SHP77 treated with DMSO at 0.1 percent for 48 hours (cell line): ENCODE data around the gene PDE4D.

Experiments used
- DNase-seq: peaks from one replicate; lab custom pipeline; 2025; lab: John Stamatoyannopoulos, UW

PDE4D gene

GRCh38 chr5:59517926-59518585 lies 375.5 kb downstream of the PDE4D start:
- DNase-seq: no peak

GRCh38 chr5:59516161-59516560 lies 377.4 kb downstream of the PDE4D start:
- no peak for DNase-seq

- no peak for DNase-seq
These were observed 387.1 kb downstream of the PDE4D start for GRCh38 chr5:59506285-59506877.

GRCh38 chr5:59504043-59504442 lies 389.5 kb downstream of the PDE4D start:
- DNase-seq: no peak

GRCh38 chr5:59503220-59503619 lies 390.3 kb downstream of the PDE4D start:
- DNase-seq: no peak

- no peak for DNase-seq
These were observed 392.2 kb downstream of the PDE4D start for GRCh38 chr5:59501316-59501715.

- no peak for DNase-seq
These were observed 393.5 kb downstream of the PDE4D start for GRCh38 chr5:59500014-59500413.

GRCh38 chr5:59497207-59497606 lies 396.3 kb downstream of the PDE4D start:
- no peak for DNase-seq

GRCh38 chr5:59496524-59497134 lies 396.9 kb downstream of the PDE4D start:
- no peak for DNase-seq

- DNase-seq: no peak
These were observed 401.6 kb downstream of the PDE4D start for GRCh38 chr5:59491945-59492344.

- DNase-seq: no peak
These were observed 404.0 kb downstream of the PDE4D start for GRCh38 chr5:59489551-59489950.

- DNase-seq: no peak
These were observed 405.5 kb downstream of the PDE4D start for GRCh38 chr5:59487772-59488729.

GRCh38 chr5:59487068-59487686 lies 406.3 kb downstream of the PDE4D start:
- no peak for DNase-seq

- DNase-seq: no peak
These were observed 407.0 kb downstream of the PDE4D start for GRCh38 chr5:59486508-59486907.

- no peak for DNase-seq
These were observed 407.7 kb downstream of the PDE4D start for GRCh38 chr5:59485629-59486439.

GRCh38 chr5:59485107-59485506 lies 408.4 kb downstream of the PDE4D start:
- DNase-seq: no peak

GRCh38 chr5:59484618-59485017 lies 408.9 kb downstream of the PDE4D start:
- DNase-seq: no peak

GRCh38 chr5:59483971-59484472 lies 409.5 kb downstream of the PDE4D start:
- DNase-seq: no peak

GRCh38 chr5:59479086-59479485 lies 414.4 kb downstream of the PDE4D start:
- no peak for DNase-seq

GRCh38 chr5:59474324-59474723 lies 419.2 kb downstream of the PDE4D start:
- DNase-seq: no peak

- DNase-seq: no peak
These were observed 419.9 kb downstream of the PDE4D start for GRCh38 chr5:59473611-59474010.
